Skeletal muscle satellite cell (primary cell): Measurements from ENCODE around the gene NFIL3.
A peak's percentile ranks its signal among the peaks of the same experiment; 100 is the strongest.

ENCODE experiments used
- H3K27me3 ChIP-seq: 2 replicates; pipeline ENCODE4 v1.7.0; 2013; ENCODE audit warnings: low read length; ENCODE audit not compliant: control insufficient read depth, insufficient read depth
- H3K36me3 ChIP-seq: 2 replicates; pipeline ENCODE4 v1.7.0; 2013; ENCODE audit warnings: mild to moderate bottlenecking, control low read depth, low read length; ENCODE audit not compliant: insufficient read depth
- H3K4me1 ChIP-seq: 2 replicates; pipeline ENCODE4 v1.7.0; 2013; ENCODE audit warnings: low read length; ENCODE audit not compliant: control insufficient read depth, insufficient read depth
- H3K4me2 ChIP-seq: 2 replicates; pipeline ENCODE4 v1.7.0; 2013; ENCODE audit warnings: mild to moderate bottlenecking, low read length
- H3K4me3 ChIP-seq: 2 replicates; pipeline ENCODE4 v1.7.0; 2013; ENCODE audit warnings: low read length
- H3K9ac ChIP-seq: 2 replicates; pipeline ENCODE4 v1.7.0; 2013; ENCODE audit warnings: mild to moderate bottlenecking, low read depth, low read length, moderate library complexity
- H3K9me3 ChIP-seq: replicated peaks from 2 replicates; pipeline ENCODE4 v1.7.0; 2013; ENCODE audit warnings: mild to moderate bottlenecking, control low read depth, low read length

Gene NFIL3

GRCh38 chr9:91364702-91365101, 58.9 kb downstream of the NFIL3 start:
- Histone ChIP-seq H3K27me3 (no peaks in the 10 kb centered on the region), H3K9ac (no peak overlapping the region), H3K36me3 (no peaks in the 10 kb centered on the region), H3K9me3 (no peaks in the 10 kb centered on the region), H3K4me3 (no peak overlapping the region), H3K4me2 (no peak overlapping the region), H3K4me1 (peaks cover 13% of the 10 kb centered on the region)

DNA sequence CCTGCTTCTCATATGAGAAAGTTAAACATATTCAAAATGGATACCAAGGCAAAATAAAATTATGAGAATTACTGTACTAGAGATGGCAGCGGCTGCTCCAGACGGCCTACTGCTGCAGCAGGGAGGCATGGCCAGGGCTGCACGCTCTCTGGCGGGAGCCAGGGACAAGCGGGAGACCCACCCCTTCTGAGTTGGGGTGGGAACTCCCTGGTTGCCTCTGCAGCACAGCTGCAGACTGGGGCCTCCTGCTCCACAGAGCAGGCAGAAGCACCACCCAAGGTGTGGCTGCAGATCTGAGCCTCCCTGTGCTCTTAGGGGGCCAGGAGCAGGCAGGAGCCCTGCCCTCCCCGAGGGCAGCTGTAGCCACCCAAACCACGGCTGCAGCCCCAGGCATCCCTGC, 59.6 kb downstream of the NFIL3 start:
- no peaks in the 10 kb centered on the region for H3K36me3 ChIP-seq
- H3K9ac ChIP-seq: no peak overlapping the region
- H3K4me2 ChIP-seq: no peak overlapping the region
- no peaks in the 10 kb centered on the region for H3K27me3 ChIP-seq
- H3K4me3 ChIP-seq: no peak overlapping the region
- H3K9me3 ChIP-seq: no peaks in the 10 kb centered on the region
- H3K4me1 ChIP-seq: peaks cover 13% of the 10 kb centered on the region

DNA sequence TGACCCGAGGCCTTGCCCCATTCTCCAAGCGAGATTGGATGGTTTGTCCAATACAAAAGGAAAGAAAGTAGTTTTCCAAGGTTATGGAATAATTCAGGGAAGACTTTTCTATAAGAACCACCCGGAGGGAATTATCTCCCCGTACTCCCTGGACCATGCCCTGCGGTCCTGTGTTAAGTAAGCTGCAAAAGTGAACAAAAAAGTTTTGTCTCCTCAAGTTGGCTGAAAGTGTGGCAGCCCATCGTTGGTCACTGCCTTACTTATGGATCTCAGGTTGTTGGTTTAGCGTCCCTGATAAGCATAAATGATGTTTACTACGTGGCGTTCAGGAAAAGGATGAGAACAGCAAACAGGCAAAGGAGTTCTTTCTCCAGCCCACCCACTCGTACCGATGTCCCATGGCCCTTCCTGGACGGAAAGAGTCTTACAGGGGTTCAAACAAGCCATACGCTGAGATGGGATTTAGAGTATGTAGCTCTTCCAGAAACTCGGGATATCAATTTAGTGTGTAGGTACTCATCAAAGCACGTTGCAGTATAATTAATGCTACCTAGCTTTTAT, 61.5 kb downstream of the NFIL3 start:
- H3K9me3 ChIP-seq: no peaks in the 10 kb centered on the region

GRCh38 chr9:91361291-91362050, 62.2 kb downstream of the NFIL3 start, which contains the start of gene AUH:
Gene AUH (minus strand): TSS chr9:91361918. CDS start chr9:91361889, 29 bp downstream.
- peak within 1 kb of the TSS; percentile 93 for H3K9ac ChIP-seq
- peaks cover 13% of the 10 kb centered on the region for H3K4me1 ChIP-seq
- no peaks in the 10 kb centered on the region for H3K36me3 ChIP-seq
- H3K4me2 ChIP-seq: peak within 1 kb of the TSS; percentile 87
- H3K9me3 ChIP-seq: no peaks in the 10 kb centered on the region
- no peaks in the 10 kb centered on the region for H3K27me3 ChIP-seq
- peak within 1 kb of the TSS; percentile 94 for H3K4me3 ChIP-seq

More for the DNA sequence above, 61.5 kb downstream of the NFIL3 start:
- Histone ChIP-seq H3K4me3 (peak overlapping the region; percentile 94), H3K4me1 (peaks cover 13% of the 10 kb centered on the region), H3K27me3 (no peaks in the 10 kb centered on the region), H3K36me3 (no peaks in the 10 kb centered on the region), H3K4me2 (peak overlapping the region; percentile 87), H3K9ac (peak overlapping the region; percentile 93)

DNA sequence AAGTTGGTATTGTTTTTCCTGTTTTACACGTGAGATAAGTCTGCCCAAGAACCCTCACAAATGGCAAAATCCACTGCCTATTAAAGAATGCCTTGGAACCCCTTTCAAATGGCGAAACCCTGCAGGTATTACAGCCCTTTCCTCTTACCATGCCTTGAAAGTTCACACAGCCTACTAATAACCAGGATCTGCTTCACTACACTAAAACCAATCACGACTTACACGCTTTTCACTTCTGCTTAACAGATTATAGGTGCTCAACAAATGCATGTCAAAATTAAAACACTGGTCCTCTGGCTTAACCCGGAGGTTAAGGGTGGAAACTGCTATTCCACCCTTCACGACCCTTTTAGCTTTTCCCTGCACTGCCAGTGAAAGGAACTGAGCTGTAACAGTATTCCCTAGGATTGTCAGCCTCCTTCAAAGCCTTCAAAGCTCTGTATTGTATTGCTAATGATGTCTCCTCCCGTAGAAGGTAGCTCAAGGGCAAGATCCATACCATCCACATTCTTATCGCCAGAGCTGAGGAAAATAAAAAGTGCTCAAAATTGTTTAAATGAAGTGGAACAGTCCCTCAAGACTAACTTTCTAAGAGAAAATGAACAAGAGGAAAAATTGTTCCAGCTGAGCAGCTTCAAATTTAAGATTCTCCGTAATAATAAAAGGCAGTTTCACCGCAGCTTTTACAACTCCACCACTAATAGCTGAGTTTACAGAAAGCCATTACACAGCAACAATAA, 62.9 kb downstream of the NFIL3 start:
- peak overlapping the region; percentile 93 for H3K9ac ChIP-seq
- no peaks in the 10 kb centered on the region for H3K27me3 ChIP-seq
- H3K9me3 ChIP-seq: no peaks in the 10 kb centered on the region
- H3K4me2 ChIP-seq: peak overlapping the region; percentile 87
- H3K4me3 ChIP-seq: peak overlapping the region; percentile 94
- H3K36me3 ChIP-seq: no peaks in the 10 kb centered on the region
- peaks cover 13% of the 10 kb centered on the region for H3K4me1 ChIP-seq

- Histone ChIP-seq H3K36me3 (no peaks in the 10 kb centered on the region), H3K4me1 (peaks cover 13% of the 10 kb centered on the region), H3K27me3 (no peaks in the 10 kb centered on the region), H3K9me3 (no peaks in the 10 kb centered on the region), H3K4me2 (peak overlapping the region; percentile 87), H3K9ac (no peak overlapping the region), H3K4me3 (peak overlapping the region; percentile 94)
Measured at GRCh38 chr9:91359734-91360470, 63.7 kb downstream of the NFIL3 start.

GRCh38 chr9:91359083-91359482, 64.5 kb downstream of the NFIL3 start:
- H3K4me2 ChIP-seq: no peak overlapping the region
- no peaks in the 10 kb centered on the region for H3K36me3 ChIP-seq
- no peak overlapping the region for H3K9ac ChIP-seq
- H3K27me3 ChIP-seq: no peaks in the 10 kb centered on the region
- peaks cover 13% of the 10 kb centered on the region for H3K4me1 ChIP-seq
- H3K4me3 ChIP-seq: no peak overlapping the region
- no peaks in the 10 kb centered on the region for H3K9me3 ChIP-seq
